ENCODE data around the gene CDNF.

DNA sequence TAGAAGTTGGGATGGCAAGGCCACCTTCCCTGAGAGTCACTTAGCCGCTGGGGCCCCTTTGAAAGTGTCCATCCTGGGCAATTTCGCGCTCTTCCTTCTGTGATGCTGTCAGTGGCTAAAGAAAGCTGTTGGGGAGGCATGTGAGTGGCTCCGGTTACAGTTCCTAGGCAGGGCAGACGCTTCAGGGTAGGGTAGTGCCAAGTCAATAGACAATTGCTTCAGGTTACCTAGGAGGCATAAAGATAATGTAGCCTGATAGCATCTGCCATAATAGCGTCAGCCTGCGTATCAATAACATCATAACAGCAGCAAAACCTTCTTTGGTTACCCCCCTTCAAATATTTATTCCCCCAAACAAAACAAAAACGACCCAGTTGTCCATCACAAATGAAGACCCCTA, 63.0 kb downstream of the CDNF start, which contains the start of gene FAM107B:
- TF ChIP-seq, protein P1, sequence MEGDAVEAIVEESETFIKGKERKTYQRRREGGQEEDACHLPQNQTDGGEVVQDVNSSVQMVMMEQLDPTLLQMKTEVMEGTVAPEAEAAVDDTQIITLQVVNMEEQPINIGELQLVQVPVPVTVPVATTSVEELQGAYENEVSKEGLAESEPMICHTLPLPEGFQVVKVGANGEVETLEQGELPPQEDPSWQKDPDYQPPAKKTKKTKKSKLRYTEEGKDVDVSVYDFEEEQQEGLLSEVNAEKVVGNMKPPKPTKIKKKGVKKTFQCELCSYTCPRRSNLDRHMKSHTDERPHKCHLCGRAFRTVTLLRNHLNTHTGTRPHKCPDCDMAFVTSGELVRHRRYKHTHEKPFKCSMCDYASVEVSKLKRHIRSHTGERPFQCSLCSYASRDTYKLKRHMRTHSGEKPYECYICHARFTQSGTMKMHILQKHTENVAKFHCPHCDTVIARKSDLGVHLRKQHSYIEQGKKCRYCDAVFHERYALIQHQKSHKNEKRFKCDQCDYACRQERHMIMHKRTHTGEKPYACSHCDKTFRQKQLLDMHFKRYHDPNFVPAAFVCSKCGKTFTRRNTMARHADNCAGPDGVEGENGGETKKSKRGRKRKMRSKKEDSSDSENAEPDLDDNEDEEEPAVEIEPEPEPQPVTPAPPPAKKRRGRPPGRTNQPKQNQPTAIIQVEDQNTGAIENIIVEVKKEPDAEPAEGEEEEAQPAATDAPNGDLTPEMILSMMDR (IDR thresholded peaks at IDR 0.05): no peak
- no peak for TF ChIP-seq POLR2A (IDR thresholded peaks at IDR 0.05)
